ENCODE data around the gene CHST11.

The CHST11 gene

GRCh38 chr12:104627231-104627989 is 170.7 kb downstream of the CHST11 start:
- intact Hi-C loops (cut with DNase I), result no loop called here
- DNase-seq, result no peak

- intact Hi-C loops (cut with DNase I), result no loop called here
- DNase-seq, result no peak
Measured at GRCh38 chr12:104627990-104628830, 171.5 kb downstream of the CHST11 start.

- intact Hi-C loops (cut with DNase I), result no loop called here
- no peak for DNase-seq
Measured at GRCh38 chr12:104628831-104629135, 172.0 kb downstream of the CHST11 start.

- intact Hi-C loops (cut with DNase I), result no loop called here
- DNase-seq, result no peak
Measured at GRCh38 chr12:104630230-104630670, 173.5 kb downstream of the CHST11 start.

- intact Hi-C loops (cut with DNase I), result no loop called here
- DNase-seq, result no peak
Measured at GRCh38 chr12:104631867-104632266, 175.1 kb downstream of the CHST11 start.

- intact Hi-C loops (cut with DNase I), result no loop called here
- DNase-seq, result peak in 8 of 42 donors; percentile 9 to 57 (median 39)
Measured at GRCh38 chr12:104632724-104633201, 176.0 kb downstream of the CHST11 start.

GRCh38 chr12:104634044-104634443 is 177.3 kb downstream of the CHST11 start:
- intact Hi-C loops (cut with DNase I), result no loop called here

GRCh38 chr12:104634852-104635251 is 178.1 kb downstream of the CHST11 start:
- no peak for DNase-seq
- intact Hi-C loops (cut with DNase I), result no loop called here

More at GRCh38 chr12:104634044-104634443, 177.3 kb downstream of the CHST11 start:
- no peak for DNase-seq

- DNase-seq, result no peak
- intact Hi-C loops (cut with DNase I), result no loop called here
Measured at GRCh38 chr12:104635607-104636343, 179.0 kb downstream of the CHST11 start.

- intact Hi-C loops (cut with DNase I), result no loop called here
Measured at GRCh38 chr12:104636496-104636895, 179.7 kb downstream of the CHST11 start.

GRCh38 chr12:104637604-104638003 is 180.9 kb downstream of the CHST11 start:
- intact Hi-C loops (cut with DNase I), result no loop called here
- no peak for DNase-seq

More at GRCh38 chr12:104636496-104636895, 179.7 kb downstream of the CHST11 start:
- DNase-seq, result no peak

- DNase-seq, result no peak
- intact Hi-C loops (cut with DNase I), result no loop called here
Measured at GRCh38 chr12:104638218-104638850, 181.6 kb downstream of the CHST11 start.

- intact Hi-C loops (cut with DNase I), result no loop called here
- no peak for DNase-seq
Measured at GRCh38 chr12:104638851-104639240, 182.1 kb downstream of the CHST11 start.

GRCh38 chr12:104640956-104641355 is 184.2 kb downstream of the CHST11 start:
- no peak for DNase-seq
- intact Hi-C loops (cut with DNase I), result no loop called here

GRCh38 chr12:104641862-104642261 is 185.1 kb downstream of the CHST11 start:
- intact Hi-C loops (cut with DNase I), result no loop called here
- DNase-seq, result no peak

- intact Hi-C loops (cut with DNase I), result no loop called here
- DNase-seq, result no peak
Measured at GRCh38 chr12:104643093-104643818, 186.5 kb downstream of the CHST11 start.

GRCh38 chr12:104643819-104644669 is 187.3 kb downstream of the CHST11 start:
- intact Hi-C loops (cut with DNase I), result no loop called here

GRCh38 chr12:104648756-104649155 is 192.0 kb downstream of the CHST11 start:
- no peak for DNase-seq
- intact Hi-C loops (cut with DNase I), result no loop called here

More at GRCh38 chr12:104643819-104644669, 187.3 kb downstream of the CHST11 start:
- peak in 8 of 42 donors; percentile 23 to 46 (median 37) for DNase-seq

Measured in head of caudate nucleus (tissue), 42 donors.